ENCODE measurements around the gene NXF1. TPM values are rescaled to one million over a fixed set of nuclear protein-coding genes. Genes with fewer than 3 reads are reported as not detected.
A peak's percentile ranks its signal among the peaks of the same experiment; 100 is the strongest.

Gene NXF1
- total and polyA plus RNA-seq, 2 of the 13 experiments (the other 11 are each of a cell fraction or from before 2014, with no cell fraction given): 30.4 to 30.9 TPM

GRCh38 chr11:62791501-62792201 lies 13.6 kb downstream of the NXF1 start, which contains the start of gene TMEM223 (continued):
- TF ChIP-seq CENPX (CRISPR knock-in tag; IDR thresholded peaks at IDR 0.05): no peak
- TF ChIP-seq NFRKB (IDR thresholded peaks at IDR 0.05): no peak
- 0 out of 2 replicates have a peak, but pooled peaks have one; percentile 28 for TF ChIP-seq STAT5B (CRISPR knock-in tag; IDR thresholded peaks at IDR 0.05)
- TF ChIP-seq ZBED4 (CRISPR knock-in tag; IDR thresholded peaks at IDR 0.05; ENCODE audit: borderline replicate concordance): no peak
- no peak for TF ChIP-seq ZNF18 (CRISPR knock-in tag; IDR thresholded peaks at IDR 0.05; ENCODE audit: insufficient replicate concordance)
- no peak for TF ChIP-seq MBNL3 (CRISPR knock-in tag; conservative IDR thresholded peaks at IDR 0.05)
- no peak for TF ChIP-seq CCAR2 (optimal IDR thresholded peaks at IDR 0.05; ENCODE audit: low read depth, low read length)
- peak; percentile 85; the same call in 1 of the 2 replicates for TF ChIP-seq ZNF670 (CRISPR knock-in tag; IDR thresholded peaks at IDR 0.05; ENCODE audit: borderline replicate concordance)
- no peak for TF ChIP-seq ZNF530 (CRISPR knock-in tag; IDR thresholded peaks at IDR 0.05; ENCODE audit: low read depth)
- 0 out of 2 replicates have a peak, but pooled peaks have one; percentile 45 for TF ChIP-seq PAF1 (CRISPR knock-in tag; IDR thresholded peaks at IDR 0.05)
- peak; percentile 32; the same call in 1 of the 2 replicates for TF ChIP-seq FOSL2 (CRISPR knock-in tag; IDR thresholded peaks at IDR 0.05)
- TF ChIP-seq PHF21A (CRISPR knock-in tag; IDR thresholded peaks at IDR 0.05): peak; percentile 47; the same call in 1 of the 2 replicates
- TF ChIP-seq DR1 (CRISPR knock-in tag; IDR thresholded peaks at IDR 0.05): no peak
- 0 out of 2 replicates have a peak, but pooled peaks have one; percentile 69 for TF ChIP-seq ZNF234 (CRISPR knock-in tag; conservative IDR thresholded peaks at IDR 0.05)
- TF ChIP-seq ZNF468 (CRISPR knock-in tag; IDR thresholded peaks at IDR 0.05): 0 out of 2 replicates have a peak, but pooled peaks have one; percentile 69
- TF ChIP-seq GTF2F1 (IDR thresholded peaks at IDR 0.05; ENCODE audit: low read length): no peak
- no peak for TF ChIP-seq PLRG1 (conservative IDR thresholded peaks at IDR 0.05)
- TF ChIP-seq BHLHE40 (IDR thresholded peaks at IDR 0.05; ENCODE audit: low read length): no peak
- TF ChIP-seq ZMAT5 (CRISPR knock-in tag; IDR thresholded peaks at IDR 0.05; ENCODE audit: borderline replicate concordance, low read depth): no peak
- no peak for TF ChIP-seq ZEB1 (IDR thresholded peaks at IDR 0.05; ENCODE audit: insufficient replicate concordance, low read depth)
- no peak for TF ChIP-seq HBP1 (CRISPR knock-in tag; IDR thresholded peaks at IDR 0.05; ENCODE audit: low read depth)
- TF ChIP-seq PRMT3 (CRISPR knock-in tag; IDR thresholded peaks at IDR 0.05; ENCODE audit: borderline replicate concordance, low read depth): no peak
- TF ChIP-seq, protein P1, sequence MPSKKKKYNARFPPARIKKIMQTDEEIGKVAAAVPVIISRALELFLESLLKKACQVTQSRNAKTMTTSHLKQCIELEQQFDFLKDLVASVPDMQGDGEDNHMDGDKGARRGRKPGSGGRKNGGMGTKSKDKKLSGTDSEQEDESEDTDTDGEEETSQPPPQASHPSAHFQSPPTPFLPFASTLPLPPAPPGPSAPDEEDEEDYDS (CRISPR knock-in tag; IDR thresholded peaks at IDR 0.05): peak; percentile 65
- TF ChIP-seq ZNF230 (CRISPR knock-in tag; IDR thresholded peaks at IDR 0.05): no peak
